SK-N-SH (cell line): ENCODE data around the gene RAPGEF1. TPM values are rescaled to one million over a fixed set of nuclear protein-coding genes. Genes with fewer than 3 reads are reported as not detected.

ENCODE experiments used
- CTCF ChIA-PET: fragments of 300-600, 350-600 bp; formaldehyde crosslinking; extraction: SDS; loops from one replicate; lab custom pipeline; 2021; lab: Yijun Ruan, JAX
- POLR2A ChIA-PET: fragments of 350-600 bp; sonication (Branson Sonifier 250); formaldehyde crosslinking; extraction: SDS; loops from one replicate; lab custom pipeline; 2020; ENCODE audit warnings: antibody characterized with exemption, inconsistent platforms; lab: Yijun Ruan, JAX
- DNase-seq: peaks from one replicate; pipeline ENCODE4 v3.0.0; 2012
- H2AFZ ChIP-seq: fragments of 200-600 bp; sonication (generic); 2 replicates; pipeline ENCODE4 v1.8.1; 2016; ENCODE audit warnings: antibody characterized with exemption, mild to moderate bottlenecking, low read depth
- H3F3A ChIP-seq: fragments of 200-600 bp; sonication (generic); replicated peaks from 2 replicates; pipeline ENCODE3; 2016; ENCODE audit warnings: antibody characterized with exemption, mild to moderate bottlenecking; ENCODE audit not compliant: insufficient read depth
- H3K27ac ChIP-seq, 2 experiments: fragments of 200-500 bp in 1 of 2; fragments of 200-600 bp in 1 of 2; sonication (Bioruptor generic) in 1 of 2; sonication (generic), shearing (Covaris generic) in 1 of 2; 2 replicates each; pipeline versions ENCODE4 v1.5.1 to v1.6.1; 2014 to 2016; ENCODE audit warnings: low read depth in 2 of 2, inconsistent platforms in 1 of 2, low read length in 1 of 2, mild to moderate bottlenecking in 1 of 2, mixed read lengths in 1 of 2
- H3K27me3 ChIP-seq: fragments of 200-600 bp; sonication (generic), shearing (Covaris generic); 2 replicates; pipeline ENCODE4 v1.6.1; 2016; ENCODE audit warnings: mixed run types; ENCODE audit not compliant: insufficient read depth
- H3K36me3 ChIP-seq, 2 experiments: fragments of 200-500 bp in 1 of 2; fragments of 200-600 bp in 1 of 2; sonication (Bioruptor generic) in 1 of 2; sonication (generic) in 1 of 2; replicated peaks in 1 of 2; 2 replicates each; pipeline versions ENCODE3 to v1.5.1; 2014 to 2016; ENCODE audit warnings: low read length in 1 of 2, mild to moderate bottlenecking in 1 of 2; ENCODE audit not compliant: insufficient read depth in 2 of 2, control insufficient read depth in 1 of 2
- H3K4me1 ChIP-seq, 2 experiments: fragments of 200-500 bp in 1 of 2; fragments of 200-600 bp in 1 of 2; sonication (Bioruptor generic) in 1 of 2; sonication (generic), shearing (Covaris generic) in 1 of 2; 2 replicates each; pipeline versions ENCODE4 v1.5.1 to v1.6.1; 2014 to 2016; ENCODE audit warnings: low read depth in 1 of 2, low read length in 1 of 2, mixed run types in 1 of 2; ENCODE audit not compliant: insufficient read depth in 2 of 2, control insufficient read depth in 1 of 2
- H3K4me2 ChIP-seq: fragments of 200-600 bp; sonication (generic), shearing (Covaris generic); 2 replicates; pipeline ENCODE4 v1.6.1; 2017; ENCODE audit warnings: mixed run types
- H3K4me3 ChIP-seq, 2 experiments: fragments of 200-500 bp in 1 of 2; fragments of 200-600 bp in 1 of 2; sonication (Bioruptor generic) in 1 of 2; sonication (generic), shearing (Covaris generic) in 1 of 2; 2 replicates each; pipeline versions ENCODE4 v1.5.1 to v1.8.1; 2014 to 2016; ENCODE audit warnings: low read depth in 2 of 2, inconsistent platforms in 1 of 2, low read length in 1 of 2, mild to moderate bottlenecking in 1 of 2, mixed read lengths in 1 of 2, moderate library complexity in 1 of 2
- H3K79me2 ChIP-seq: fragments of 200-600 bp; sonication (generic); 2 replicates; pipeline ENCODE4 v1.8.1; 2017; ENCODE audit warnings: mild to moderate bottlenecking; ENCODE audit not compliant: insufficient read depth
- H3K9ac ChIP-seq: fragments of 200-600 bp; sonication (generic); 2 replicates; pipeline ENCODE4 v1.6.1; 2017; ENCODE audit warnings: mixed run types
- H3K9me2 ChIP-seq: fragments of 200-600 bp; sonication (generic); 2 replicates; pipeline ENCODE4 v1.6.1; 2017; ENCODE audit warnings: mixed run types
- H3K9me3 ChIP-seq: fragments of 200-600 bp; sonication (generic); 2 replicates; pipeline ENCODE4 v1.6.1; 2017; ENCODE audit warnings: mixed run types, mild to moderate bottlenecking, moderate library complexity
- H4K20me1 ChIP-seq: fragments of 200-600 bp; sonication (generic); 2 replicates; pipeline ENCODE4 v1.6.1; 2017; ENCODE audit warnings: mild to moderate bottlenecking, mixed run types; ENCODE audit not compliant: insufficient read depth
- ELF1 ChIP-seq: IDR thresholded peaks from 2 replicates; pipeline ENCODE4 v1.4.0; 2012
- EP300 ChIP-seq, 2 experiments: IDR thresholded peaks; 2 replicates each; pipeline versions ENCODE4 v1.4.0 to v1.6.1; 2012; ENCODE audit warnings: borderline replicate concordance in 1 of 2, low read depth in 1 of 2, low read length in 1 of 2
- EZH2phosphoT487 ChIP-seq: fragments of 200-600 bp; sonication (generic); IDR thresholded peaks from 2 replicates; pipeline ENCODE4 v1.6.1; 2017; ENCODE audit warnings: low read depth, mixed run types, mild to moderate bottlenecking, antibody characterized with exemption, moderate library complexity, borderline replicate concordance
- FOSL2 ChIP-seq: IDR thresholded peaks from 2 replicates; pipeline ENCODE4 v1.4.0; 2012; ENCODE audit warnings: low read depth, mild to moderate bottlenecking, moderate library complexity, borderline replicate concordance
- FOXJ3 ChIP-seq: sonication (generic); formaldehyde crosslinking; IDR thresholded peaks from 2 replicates; pipeline ENCODE4 v1.5.1; 2020; ENCODE audit warnings: mild to moderate bottlenecking, missing genetic modification reagents
- FOXM1 ChIP-seq: IDR thresholded peaks from 2 replicates; pipeline ENCODE4 v1.4.0; 2012; ENCODE audit warnings: low read depth, mild to moderate bottlenecking
- GABPA ChIP-seq: IDR thresholded peaks from 2 replicates; pipeline ENCODE4 v1.4.0; 2012; ENCODE audit warnings: low read depth, mild to moderate bottlenecking
- GATA2 ChIP-seq: sonication (generic); formaldehyde crosslinking; IDR thresholded peaks from 2 replicates; pipeline ENCODE4 v1.5.0; 2020; ENCODE audit warnings: mild to moderate bottlenecking, missing genetic modification reagents
- JUND ChIP-seq: IDR thresholded peaks from 2 replicates; pipeline ENCODE4 v1.4.0; 2012
- MAX ChIP-seq: IDR thresholded peaks from 2 replicates; pipeline ENCODE4 v1.4.0; 2012; ENCODE audit warnings: low read depth
- MEF2A ChIP-seq: IDR thresholded peaks from 2 replicates; pipeline ENCODE4 v1.4.0; 2012; ENCODE audit warnings: low read depth, borderline replicate concordance
- PBX3 ChIP-seq: IDR thresholded peaks from 2 replicates; pipeline ENCODE4; 2012
- REST ChIP-seq: IDR thresholded peaks from 2 replicates; pipeline ENCODE4 v1.6.1; 2012; ENCODE audit warnings: mild to moderate bottlenecking, low read depth, low read length, moderate library complexity
- RXRA ChIP-seq: IDR thresholded peaks from 2 replicates; pipeline ENCODE4 v1.4.0; 2012; ENCODE audit warnings: low read depth, mild to moderate bottlenecking, borderline replicate concordance
- SIN3A ChIP-seq: IDR thresholded peaks from 2 replicates; pipeline ENCODE4 v1.6.1; 2012; ENCODE audit warnings: low read depth, mild to moderate bottlenecking, low read length, moderate library complexity, borderline replicate concordance
- TAF1 ChIP-seq: IDR thresholded peaks from 2 replicates; pipeline ENCODE4 v1.6.1; 2012; ENCODE audit warnings: low read depth, mild to moderate bottlenecking, low read length, moderate library complexity, borderline replicate concordance
- TEAD4 ChIP-seq: IDR thresholded peaks from 2 replicates; pipeline ENCODE4 v1.4.0; 2012; ENCODE audit warnings: mild to moderate bottlenecking, borderline replicate concordance; ENCODE audit not compliant: insufficient read depth
- WGBS: methylation state at CpG from one replicate; pipeline ENCODE4 v1.1.6; 2017; ENCODE audit warnings: low lambda C conversion rate; 5-methylcytosine and 5-hydroxymethylcytosine counted together
- polyA plus RNA-seq, 3 experiments: library from polyadenylated mRNA; depleted of rRNA; stranded (reverse); fragments of >200 nt; gene quantifications; 2 replicates each; pipeline ENCODE4 v1.2.3, GENCODE V29; 2012

Gene RAPGEF1
- polyA plus RNA-seq, 1 of the 3 experiments (the other 2 are of a cell fraction) = 26.2 TPM

GRCh38 chr9:131557855-131558548 is 181.9 kb downstream of the RAPGEF1 start:
- Histone ChIP-seq H3K27me3 (no peaks in the 10 kb centered on the region), H3K4me1 (no peaks in the 10 kb centered on the region), H2AFZ (no peak overlapping the region), H3K4me2 (no peak overlapping the region), H3F3A (no peaks in the 10 kb centered on the region), H3K9me2 (no peaks in the 10 kb centered on the region), H3K36me3 (no peaks in the 10 kb centered on the region), H4K20me1 (no peaks in the 10 kb centered on the region), H3K9ac (no peak overlapping the region), H3K4me3 (no peak overlapping the region), H3K27ac (no peak overlapping the region), H3K9me3 (peaks cover 2% of the 10 kb centered on the region; the same call in 1 of the 2 replicates), H3K79me2 (no peaks in the 10 kb centered on the region)
- ChIA-PET POLR2A (no interaction called here), CTCF (interaction anchor here (0.7 to 1.3 kb wide), 3 partner anchors 69 to 1148 kb away, joined by 3 to 4 read pairs (median 3); no protein-coding TSS in a partner anchor)
- TF ChIP-seq EP300 (IDR thresholded peaks at IDR 0.05; ENCODE audit: borderline replicate concordance in 1 of 2, low read depth in 1 of 2, low read length in 1 of 2) (no peak), TEAD4 (no peak), MEF2A (no peak), GABPA (no peak), GATA2 (CRISPR knock-in tag) (no peak), REST (no peak), ELF1 (no peak), FOSL2 (no peak), MAX (no peak), EZH2phosphoT487 (no peak), TAF1 (no peak), PBX3 (no peak), RXRA (no peak), JUND (no peak), FOXJ3 (CRISPR knock-in tag) (no peak), SIN3A (no peak), FOXM1 (no peak)
- DNase-seq = no peak
- 76% methylated on average over 17 of the region's 25 CpGs for WGBS
